ENCODE results near the gene KISS1.

GRCh38 chr1:204206121-204206520, 9.8 kb upstream of the KISS1 start:
- TF ChIP-seq CTCF (IDR thresholded peaks at IDR 0.05), result no peak
- TF ChIP-seq POLR2AphosphoS5 (IDR thresholded peaks at IDR 0.05), result no peak

All from stomach (tissue), 4 donors.